ENCODE results near the gene BTN3A1.

- TF ChIP-seq OSR1 (CRISPR knock-in tag; IDR thresholded peaks at IDR 0.05) (no peak), ARNTL (CRISPR knock-in tag; IDR thresholded peaks at IDR 0.05; ENCODE audit: borderline replicate concordance, low read depth) (no peak), ZNF70 (CRISPR knock-in tag; IDR thresholded peaks at IDR 0.05) (no peak)
Observed at GRCh38 chr6:26359765-26360164, 42.3 kb upstream of the BTN3A1 start.
